Measurements from ENCODE around the gene NR6A1.

The NR6A1 gene

DNA sequence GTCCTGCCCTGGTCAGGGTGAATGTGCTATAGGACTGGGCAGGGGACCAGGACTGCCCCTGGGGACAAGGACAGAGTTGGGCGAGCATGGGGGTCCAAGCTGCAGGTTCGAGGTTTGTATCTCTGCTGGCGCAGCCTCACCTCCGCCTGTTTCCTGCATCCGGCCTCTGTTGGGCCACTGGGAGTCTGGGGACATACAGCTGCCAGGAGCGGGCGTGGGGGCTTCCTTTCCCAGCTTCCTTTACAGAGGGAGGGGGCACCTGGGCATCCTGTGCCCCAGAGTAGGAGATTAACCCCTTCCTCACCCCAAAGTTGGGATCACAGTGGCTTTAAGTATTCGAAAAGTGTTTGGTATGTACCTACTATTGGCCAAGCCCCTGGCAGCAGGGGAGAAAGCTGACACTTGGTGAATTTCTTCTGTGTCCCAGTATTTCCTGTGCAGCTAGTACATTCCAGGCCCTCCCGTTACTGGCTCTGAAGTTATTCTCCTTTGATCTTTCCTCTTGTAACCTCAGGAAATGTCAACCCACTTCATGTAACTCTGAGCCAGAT is 24.8 kb upstream of the NR6A1 start:
- H3K4me3 ChIP-seq (ENCODE audit: low read depth, low read length) = no peak overlapping the region
- DNase-seq (ENCODE audit: low read depth) = no peak
- TF ChIP-seq, protein P1, sequence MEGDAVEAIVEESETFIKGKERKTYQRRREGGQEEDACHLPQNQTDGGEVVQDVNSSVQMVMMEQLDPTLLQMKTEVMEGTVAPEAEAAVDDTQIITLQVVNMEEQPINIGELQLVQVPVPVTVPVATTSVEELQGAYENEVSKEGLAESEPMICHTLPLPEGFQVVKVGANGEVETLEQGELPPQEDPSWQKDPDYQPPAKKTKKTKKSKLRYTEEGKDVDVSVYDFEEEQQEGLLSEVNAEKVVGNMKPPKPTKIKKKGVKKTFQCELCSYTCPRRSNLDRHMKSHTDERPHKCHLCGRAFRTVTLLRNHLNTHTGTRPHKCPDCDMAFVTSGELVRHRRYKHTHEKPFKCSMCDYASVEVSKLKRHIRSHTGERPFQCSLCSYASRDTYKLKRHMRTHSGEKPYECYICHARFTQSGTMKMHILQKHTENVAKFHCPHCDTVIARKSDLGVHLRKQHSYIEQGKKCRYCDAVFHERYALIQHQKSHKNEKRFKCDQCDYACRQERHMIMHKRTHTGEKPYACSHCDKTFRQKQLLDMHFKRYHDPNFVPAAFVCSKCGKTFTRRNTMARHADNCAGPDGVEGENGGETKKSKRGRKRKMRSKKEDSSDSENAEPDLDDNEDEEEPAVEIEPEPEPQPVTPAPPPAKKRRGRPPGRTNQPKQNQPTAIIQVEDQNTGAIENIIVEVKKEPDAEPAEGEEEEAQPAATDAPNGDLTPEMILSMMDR (IDR thresholded peaks at IDR 0.05; ENCODE audit: control insufficient read depth, extremely low read depth, insufficient read depth) = no peak

DNA sequence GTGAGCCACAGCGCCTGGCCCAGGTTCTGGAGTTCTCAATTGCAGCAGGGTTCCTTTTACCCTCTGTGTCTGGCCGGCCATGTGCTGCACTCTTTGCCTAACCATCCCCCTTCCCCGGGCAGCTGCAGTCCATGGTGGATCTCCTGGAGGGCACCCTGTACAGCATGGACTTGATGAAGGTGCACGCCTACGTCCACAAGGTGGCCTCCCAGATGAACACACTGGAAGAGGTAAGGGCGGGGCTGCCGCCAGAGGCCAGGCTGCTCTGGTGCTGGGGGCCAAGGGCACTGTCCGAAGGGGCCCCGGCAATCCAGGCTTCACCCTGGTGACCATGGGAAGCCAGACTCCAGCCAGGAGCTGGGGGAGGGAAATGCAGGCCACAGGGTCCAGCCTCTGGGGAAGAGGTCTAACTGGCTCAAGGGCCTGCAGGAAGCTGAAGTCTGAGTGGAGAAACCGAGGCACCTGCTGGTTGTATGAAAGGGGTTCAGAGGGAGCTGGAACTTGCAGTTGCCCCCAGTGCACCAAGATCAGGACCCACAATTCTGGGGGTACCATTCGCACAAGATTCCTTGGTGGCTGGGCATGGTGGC is 23.9 kb upstream of the NR6A1 start:
- no peak for DNase-seq (ENCODE audit: low read depth)
- TF ChIP-seq, protein P1 (IDR thresholded peaks at IDR 0.05; ENCODE audit: control insufficient read depth, extremely low read depth, insufficient read depth) = no peak
- no peak overlapping the region for H3K4me3 ChIP-seq (ENCODE audit: low read depth, low read length)

DNA sequence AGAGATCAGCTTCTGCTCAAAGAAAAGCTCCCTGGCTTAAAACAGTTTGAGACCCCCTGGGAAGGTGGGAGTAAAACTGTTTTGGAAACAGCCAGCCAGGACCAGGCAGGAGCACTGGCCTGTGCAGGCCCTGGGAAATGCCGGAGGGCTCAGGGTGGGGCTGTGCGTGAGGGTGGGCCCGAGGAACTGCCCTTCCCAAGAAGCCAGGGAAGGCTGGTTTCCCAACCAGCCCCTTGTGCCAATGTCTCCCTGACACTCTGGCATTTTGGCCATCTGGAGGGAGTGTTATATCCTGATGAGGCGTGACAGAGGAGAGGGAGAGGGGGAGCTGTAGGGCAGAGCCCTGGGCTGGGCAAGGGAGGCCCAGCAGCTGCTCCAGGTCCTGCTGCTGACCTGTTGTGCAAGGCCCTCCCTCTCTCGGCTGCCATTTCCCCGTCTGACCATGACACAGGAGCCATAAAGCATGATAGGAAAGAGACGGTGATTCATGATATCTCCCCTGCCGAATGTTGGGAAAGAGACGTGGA is 22.0 kb upstream of the NR6A1 start:
- no peak for DNase-seq (ENCODE audit: low read depth)
- TF ChIP-seq, protein P1 (IDR thresholded peaks at IDR 0.05; ENCODE audit: control insufficient read depth, extremely low read depth, insufficient read depth) = no peak
- H3K4me3 ChIP-seq (ENCODE audit: low read depth, low read length) = no peak overlapping the region

DNA sequence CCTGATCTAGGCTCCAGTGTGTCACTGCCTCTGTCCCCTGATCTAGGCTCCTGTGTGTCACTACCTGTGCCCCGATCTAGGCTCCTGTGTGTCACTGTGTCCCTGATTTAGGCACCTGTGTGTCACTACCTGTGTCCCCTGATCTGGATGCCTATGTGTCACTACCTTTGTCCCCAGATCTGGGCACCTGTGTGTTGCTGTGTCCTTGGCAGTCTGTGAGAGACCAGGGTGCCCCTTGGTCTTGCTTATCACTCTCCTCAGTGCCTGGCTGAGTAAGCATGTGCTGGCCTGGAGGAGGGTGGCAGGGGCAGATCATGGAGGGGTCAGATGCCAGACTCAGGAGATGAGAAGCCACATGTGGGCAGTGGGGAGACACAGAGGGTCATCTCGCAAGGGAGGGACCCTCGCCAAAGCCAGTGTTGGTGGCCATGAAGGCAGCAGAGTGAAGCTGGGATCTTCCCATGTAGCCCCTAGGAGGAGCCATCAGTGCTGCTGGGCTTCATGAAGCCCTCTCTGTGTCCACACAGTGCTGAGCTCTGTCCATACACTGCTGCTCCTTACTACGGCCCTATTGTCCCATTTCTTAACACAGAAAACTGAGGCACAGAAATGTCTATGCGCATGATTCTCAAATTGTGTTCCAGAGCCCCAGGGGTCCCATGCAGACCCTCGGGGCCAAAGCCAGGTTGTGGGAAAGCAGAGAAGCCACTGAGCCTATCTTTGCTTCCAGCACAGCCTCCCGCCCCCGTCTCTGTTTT is 21.3 kb upstream of the NR6A1 start:
- TF ChIP-seq, protein P1 (IDR thresholded peaks at IDR 0.05; ENCODE audit: control insufficient read depth, extremely low read depth, insufficient read depth) = no peak
- H3K4me3 ChIP-seq (ENCODE audit: low read depth, low read length) = no peak overlapping the region
- DNase-seq (ENCODE audit: low read depth) = no peak

DNA sequence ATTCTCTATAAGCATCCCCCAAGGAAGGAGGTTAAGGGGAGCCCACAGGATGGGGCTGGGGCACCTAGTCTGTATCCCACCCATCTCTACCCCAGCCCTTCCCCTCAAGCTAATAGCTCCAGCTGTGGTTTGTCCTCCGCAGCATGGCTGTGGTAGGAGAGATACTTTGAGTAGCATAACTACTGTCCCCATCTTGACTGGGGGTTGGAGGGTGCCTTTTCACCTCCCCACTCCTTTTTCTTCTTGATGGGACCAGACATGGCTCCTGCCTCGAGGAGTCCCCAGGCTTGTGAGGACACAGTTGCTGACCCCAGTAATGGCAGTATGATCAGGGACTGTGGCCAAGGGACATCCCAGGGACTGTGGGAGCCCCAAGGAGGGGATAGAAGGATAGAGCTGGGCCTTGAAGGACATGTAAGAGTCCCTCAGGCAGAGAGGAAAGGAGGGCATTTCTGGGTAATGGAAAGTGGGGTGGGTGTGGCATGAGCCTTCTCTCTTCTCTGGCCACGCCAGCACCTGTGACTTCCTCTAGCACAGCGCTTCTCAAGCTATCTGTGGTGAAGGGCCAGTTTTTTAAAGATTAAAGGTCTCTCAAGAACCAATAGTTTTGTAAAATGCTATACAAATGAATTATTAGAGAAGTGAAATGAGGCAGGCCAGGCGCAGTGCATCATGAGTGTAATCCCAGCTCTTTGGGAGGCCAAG is 19.8 kb upstream of the NR6A1 start:
- TF ChIP-seq, protein P1 (IDR thresholded peaks at IDR 0.05; ENCODE audit: control insufficient read depth, extremely low read depth, insufficient read depth) = no peak

DNA sequence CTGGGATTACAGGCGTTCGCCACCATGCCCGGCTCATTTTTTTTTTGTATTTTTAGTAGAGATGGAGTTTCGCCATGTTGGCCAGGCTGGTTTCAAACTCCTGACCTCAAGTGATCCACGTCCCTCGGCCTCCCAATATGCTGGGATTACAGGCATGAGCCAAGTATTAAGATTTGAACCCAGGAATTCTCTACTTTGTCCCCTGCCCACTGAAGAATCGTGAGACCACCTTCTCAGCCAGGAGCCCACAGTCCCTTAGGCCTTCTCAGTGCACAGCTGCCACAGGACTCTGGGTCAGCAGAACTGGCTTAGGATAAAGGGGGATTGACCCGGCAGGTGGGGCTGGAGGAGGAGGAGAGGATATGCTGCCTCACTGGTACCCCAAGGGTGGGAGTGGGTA is 19.2 kb upstream of the NR6A1 start:
- H3K4me3 ChIP-seq (ENCODE audit: low read depth, low read length) = no peak overlapping the region
- TF ChIP-seq, protein P1 (IDR thresholded peaks at IDR 0.05; ENCODE audit: control insufficient read depth, extremely low read depth, insufficient read depth) = no peak
- no peak for DNase-seq (ENCODE audit: low read depth)

More for the DNA sequence above, 19.8 kb upstream of the NR6A1 start:
- H3K4me3 ChIP-seq (ENCODE audit: low read depth, low read length) = no peak overlapping the region
- DNase-seq (ENCODE audit: low read depth) = no peak

Data from LNCaP clone FGC (cell line).